WI38 (cell line): ENCODE data around the gene ROCK2.

Experiments
- H3K4me3 ChIP-seq: 2 replicates; pipeline ENCODE4 v1.5.1; 2011; ENCODE audit warnings: low read depth, mild to moderate bottlenecking, control low read depth, low read length
- TF ChIP-seq, protein P1 (sequence below): IDR thresholded peaks from 2 replicates; pipeline ENCODE4 v1.5.1; 2012; ENCODE audit warnings: low read depth, mild to moderate bottlenecking, control low read depth, low read length

The ROCK2 gene

DNA sequence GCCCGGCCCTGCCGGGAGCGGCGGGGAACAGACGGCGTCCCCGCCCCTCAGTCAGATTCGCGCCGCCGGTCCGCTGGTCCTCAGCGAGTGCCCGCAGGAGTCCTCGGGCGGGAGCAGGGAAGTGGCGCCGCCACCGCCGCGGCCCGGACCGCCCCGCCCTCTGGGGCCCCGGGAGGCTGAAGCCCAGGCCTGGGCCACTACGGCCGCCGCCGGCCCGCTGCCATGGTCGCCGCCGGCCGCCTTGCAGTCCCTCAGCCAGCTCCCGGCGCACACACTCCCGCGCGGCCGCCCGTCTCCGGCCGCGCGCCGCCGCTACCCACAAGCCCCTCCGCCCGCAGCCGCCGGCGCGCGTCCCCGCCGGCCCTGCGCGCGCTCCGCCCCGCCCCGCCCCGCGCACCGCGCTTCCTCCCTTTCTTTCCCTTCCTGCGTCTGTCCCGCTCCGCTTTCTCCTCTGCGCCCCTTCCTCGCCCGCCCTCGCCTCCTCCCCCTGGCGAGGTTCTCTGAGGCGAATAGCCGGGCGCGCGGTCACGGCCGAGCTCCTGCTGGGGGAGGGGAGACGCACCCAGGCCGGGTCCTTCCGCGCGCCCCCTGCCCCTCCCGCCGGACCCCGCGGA, at the start of gene ROCK2:
Gene ROCK2 (minus strand): TSS at position 295 of the 614 bp plus-strand sequence. CDS start 500 bp downstream, outside the sequence.
- TF ChIP-seq, protein P1, sequence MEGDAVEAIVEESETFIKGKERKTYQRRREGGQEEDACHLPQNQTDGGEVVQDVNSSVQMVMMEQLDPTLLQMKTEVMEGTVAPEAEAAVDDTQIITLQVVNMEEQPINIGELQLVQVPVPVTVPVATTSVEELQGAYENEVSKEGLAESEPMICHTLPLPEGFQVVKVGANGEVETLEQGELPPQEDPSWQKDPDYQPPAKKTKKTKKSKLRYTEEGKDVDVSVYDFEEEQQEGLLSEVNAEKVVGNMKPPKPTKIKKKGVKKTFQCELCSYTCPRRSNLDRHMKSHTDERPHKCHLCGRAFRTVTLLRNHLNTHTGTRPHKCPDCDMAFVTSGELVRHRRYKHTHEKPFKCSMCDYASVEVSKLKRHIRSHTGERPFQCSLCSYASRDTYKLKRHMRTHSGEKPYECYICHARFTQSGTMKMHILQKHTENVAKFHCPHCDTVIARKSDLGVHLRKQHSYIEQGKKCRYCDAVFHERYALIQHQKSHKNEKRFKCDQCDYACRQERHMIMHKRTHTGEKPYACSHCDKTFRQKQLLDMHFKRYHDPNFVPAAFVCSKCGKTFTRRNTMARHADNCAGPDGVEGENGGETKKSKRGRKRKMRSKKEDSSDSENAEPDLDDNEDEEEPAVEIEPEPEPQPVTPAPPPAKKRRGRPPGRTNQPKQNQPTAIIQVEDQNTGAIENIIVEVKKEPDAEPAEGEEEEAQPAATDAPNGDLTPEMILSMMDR, result no peak
- H3K4me3 ChIP-seq, result peak within 1 kb of the TSS; percentile 95

DNA sequence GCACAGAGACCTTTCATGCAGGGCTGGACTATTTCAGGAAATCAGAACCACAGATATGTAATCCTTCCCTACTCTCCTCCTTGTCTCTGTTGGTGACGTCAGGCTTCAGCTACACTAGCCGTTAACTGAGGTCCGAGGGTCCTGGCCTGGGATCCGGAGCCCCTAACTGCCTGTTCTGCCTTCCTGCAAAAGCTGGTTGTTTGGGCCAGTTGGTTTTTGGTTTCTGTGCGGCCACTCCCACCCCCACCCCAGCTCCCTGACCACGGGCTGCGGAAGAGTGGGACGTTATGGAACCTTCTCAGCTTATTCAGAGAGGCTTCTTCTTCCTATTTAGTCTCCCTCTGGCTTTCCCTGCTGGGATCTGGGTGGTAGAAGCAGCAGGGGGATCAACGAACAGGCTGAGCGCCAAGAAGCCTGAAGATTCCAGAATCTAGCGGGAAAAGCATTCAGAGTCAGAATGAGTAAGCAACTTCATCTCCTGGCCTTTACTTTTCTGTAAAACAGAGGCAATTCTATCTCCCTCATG, 49.3 kb upstream of the ROCK2 start:
- no peak overlapping the region for H3K4me3 ChIP-seq
- TF ChIP-seq, protein P1, result no peak

DNA sequence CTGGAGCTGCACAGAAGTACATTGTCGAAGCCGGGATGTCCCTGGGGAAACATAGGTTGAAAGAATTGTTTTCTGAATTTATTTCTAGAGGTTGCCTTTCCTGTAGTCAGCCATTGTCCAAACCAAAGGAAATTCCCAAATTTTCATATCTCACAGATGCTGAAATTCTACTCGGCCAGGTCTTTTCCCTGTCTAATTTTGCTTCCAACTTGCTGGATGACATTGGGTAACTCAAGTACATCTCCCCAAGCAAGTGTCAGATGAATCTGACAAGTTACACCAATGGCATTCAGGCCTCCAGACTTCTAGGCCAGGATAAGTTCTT, 47.5 kb upstream of the ROCK2 start:
- TF ChIP-seq, protein P1, result no peak
- no peak overlapping the region for H3K4me3 ChIP-seq

DNA sequence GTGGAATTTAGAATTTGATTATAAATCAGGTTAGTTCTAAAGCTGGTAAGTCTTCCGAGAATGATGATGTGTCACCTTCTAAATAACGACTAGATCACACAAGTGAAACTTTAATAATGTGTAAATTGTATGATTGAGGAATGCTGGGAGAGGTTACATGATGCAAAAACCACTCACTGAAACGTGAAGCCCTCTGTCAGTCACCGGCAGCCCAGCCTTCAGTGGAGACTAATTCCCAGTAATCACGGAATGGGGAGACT, 45.9 kb upstream of the ROCK2 start:
- TF ChIP-seq, protein P1, result no peak
- no peak overlapping the region for H3K4me3 ChIP-seq

DNA sequence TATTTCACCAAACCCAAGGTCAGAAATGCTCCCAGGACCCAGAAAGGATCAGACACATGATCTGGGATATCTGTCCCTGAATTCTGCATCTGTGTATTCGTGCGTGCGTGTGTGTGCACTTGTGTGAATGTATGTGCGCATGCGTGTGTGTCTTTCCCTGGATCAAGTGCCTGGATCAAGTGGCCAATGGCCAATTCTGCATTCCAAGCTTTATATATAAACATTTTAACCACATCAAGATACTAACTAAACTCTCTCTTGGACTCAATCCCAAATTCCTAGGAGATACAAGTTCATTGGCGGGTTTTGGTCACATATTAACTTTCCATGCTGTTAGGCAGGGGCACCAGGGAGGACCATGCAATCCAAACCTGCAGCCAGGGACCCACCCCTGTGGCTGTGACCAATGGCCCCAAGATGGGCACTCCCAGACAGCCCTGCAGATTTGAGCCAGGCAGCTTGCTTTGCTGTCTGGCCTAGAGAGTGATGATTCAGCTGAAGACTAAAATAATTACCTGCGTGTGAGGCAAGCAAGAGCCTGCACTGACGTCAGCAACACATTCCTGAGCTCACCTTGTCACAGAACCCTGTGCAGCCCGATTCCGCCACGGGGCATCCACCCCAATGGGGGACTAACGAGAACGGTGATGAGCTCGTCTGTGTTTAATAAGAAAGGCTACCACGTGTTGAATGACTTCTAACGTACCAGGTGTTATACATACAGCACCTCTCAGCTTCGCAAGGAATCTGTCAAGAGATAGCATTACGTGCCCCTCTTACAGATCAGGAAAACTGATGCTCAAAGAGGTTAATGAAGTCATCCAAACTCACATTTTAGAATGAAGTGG, 45.3 kb upstream of the ROCK2 start:
- no peak overlapping the region for H3K4me3 ChIP-seq
- TF ChIP-seq, protein P1, result no peak

DNA sequence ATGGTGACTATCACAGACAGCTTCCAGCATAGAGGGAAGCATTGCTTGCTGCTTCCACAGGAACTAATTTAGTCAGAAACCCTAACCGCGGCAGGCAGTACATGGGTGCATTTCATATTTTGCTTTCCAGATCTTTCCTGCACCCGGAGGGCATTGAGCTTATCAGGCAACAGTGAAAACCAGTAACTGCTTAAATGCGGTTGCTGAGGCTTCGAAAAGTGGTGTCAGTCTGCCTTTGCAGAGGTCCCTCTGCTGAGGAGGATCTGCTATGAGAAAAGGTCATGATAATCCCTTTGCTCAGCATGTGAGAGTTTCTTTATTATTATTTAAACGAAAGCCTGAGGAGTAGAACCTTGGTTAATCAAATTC, 44.6 kb upstream of the ROCK2 start:
- TF ChIP-seq, protein P1, result no peak
- H3K4me3 ChIP-seq, result no peak overlapping the region
